ENCODE data around the gene PRKN.

DNA sequence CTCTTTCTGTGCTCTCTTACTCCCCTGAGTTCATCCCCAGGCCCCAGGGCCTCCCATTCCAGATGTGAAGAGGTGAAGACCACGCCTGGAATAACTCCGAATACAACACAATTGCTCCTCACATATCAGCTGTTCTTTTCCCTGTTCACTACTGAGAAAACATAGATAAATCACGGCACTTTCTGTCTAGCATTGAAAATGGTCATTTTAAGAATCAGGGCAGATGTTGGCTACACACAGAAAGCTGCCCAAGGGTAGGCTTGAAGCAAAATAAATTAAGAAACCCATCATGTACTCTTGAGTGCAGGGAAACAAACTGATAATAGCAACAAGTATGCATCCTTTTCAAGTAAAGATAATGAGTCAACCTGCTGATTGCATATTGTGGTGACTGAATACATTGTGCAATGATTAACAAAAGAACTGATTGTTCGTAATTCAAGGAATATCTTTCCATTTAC lies 382.5 kb downstream of the PRKN start:
- TF ChIP-seq POLR2AphosphoS5 (IDR thresholded peaks at IDR 0.05; ENCODE audit: insufficient read depth in 1 of 2, low read depth in 1 of 2): no peak
- TF ChIP-seq, protein P1, sequence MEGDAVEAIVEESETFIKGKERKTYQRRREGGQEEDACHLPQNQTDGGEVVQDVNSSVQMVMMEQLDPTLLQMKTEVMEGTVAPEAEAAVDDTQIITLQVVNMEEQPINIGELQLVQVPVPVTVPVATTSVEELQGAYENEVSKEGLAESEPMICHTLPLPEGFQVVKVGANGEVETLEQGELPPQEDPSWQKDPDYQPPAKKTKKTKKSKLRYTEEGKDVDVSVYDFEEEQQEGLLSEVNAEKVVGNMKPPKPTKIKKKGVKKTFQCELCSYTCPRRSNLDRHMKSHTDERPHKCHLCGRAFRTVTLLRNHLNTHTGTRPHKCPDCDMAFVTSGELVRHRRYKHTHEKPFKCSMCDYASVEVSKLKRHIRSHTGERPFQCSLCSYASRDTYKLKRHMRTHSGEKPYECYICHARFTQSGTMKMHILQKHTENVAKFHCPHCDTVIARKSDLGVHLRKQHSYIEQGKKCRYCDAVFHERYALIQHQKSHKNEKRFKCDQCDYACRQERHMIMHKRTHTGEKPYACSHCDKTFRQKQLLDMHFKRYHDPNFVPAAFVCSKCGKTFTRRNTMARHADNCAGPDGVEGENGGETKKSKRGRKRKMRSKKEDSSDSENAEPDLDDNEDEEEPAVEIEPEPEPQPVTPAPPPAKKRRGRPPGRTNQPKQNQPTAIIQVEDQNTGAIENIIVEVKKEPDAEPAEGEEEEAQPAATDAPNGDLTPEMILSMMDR (IDR thresholded peaks at IDR 0.05): no peak
